Measurements from ENCODE around the gene COX4I1. TPM values are rescaled to one million over a fixed set of nuclear protein-coding genes. Genes with fewer than 3 reads are reported as not detected.
A peak's percentile ranks its signal among the peaks of the same experiment; 100 is the strongest.

The COX4I1 gene
- total RNA-seq, 1 donor, result 297 TPM

GRCh38 chr16:85762970-85763369 is 36.5 kb upstream of the COX4I1 start:
- Histone ChIP-seq H3K4me3 (ENCODE audit: insufficient read depth, low read length) (no peak overlapping the region), H4K20me1 (ENCODE audit: insufficient read depth, low read length) (no peaks in the 10 kb centered on the region), H3K79me2 (ENCODE audit: insufficient read depth, low read length) (no peaks in the 10 kb centered on the region), H2AFZ (ENCODE audit: low read length) (no peak overlapping the region), H3K9me3 (ENCODE audit: low read depth, low read length) (no peaks in the 10 kb centered on the region), H3K4me1 (ENCODE audit: insufficient read depth, low read length) (peaks cover 8% of the 10 kb centered on the region), H3K4me2 (ENCODE audit: insufficient read depth, low read length) (no peak overlapping the region), H3K36me3 (ENCODE audit: insufficient read depth, low read length) (no peaks in the 10 kb centered on the region), H3K27me3 (ENCODE audit: insufficient read depth, low read length) (peaks cover 16% of the 10 kb centered on the region), H3K27ac (ENCODE audit: low read depth, low read length) (no peak overlapping the region)
- TF ChIP-seq CTCF (IDR thresholded peaks at IDR 0.05; ENCODE audit: extremely low read depth, low read depth, low read length), result no peak
- DNase-seq (ENCODE audit: insufficient read length, low spot score, missing footprints), result peak; percentile 26

- peaks cover 11% of the 10 kb centered on the region for H3K4me1 ChIP-seq (ENCODE audit: insufficient read depth, low read length)
- no peaks in the 10 kb centered on the region for H3K36me3 ChIP-seq (ENCODE audit: insufficient read depth, low read length)
- H3K9me3 ChIP-seq (ENCODE audit: low read depth, low read length), result no peaks in the 10 kb centered on the region
- no peak overlapping the region for H2AFZ ChIP-seq (ENCODE audit: low read length)
- no peak for DNase-seq (ENCODE audit: insufficient read length, low spot score, missing footprints)
- no peak for TF ChIP-seq CTCF (IDR thresholded peaks at IDR 0.05; ENCODE audit: extremely low read depth, low read depth, low read length)
- no peaks in the 10 kb centered on the region for H4K20me1 ChIP-seq (ENCODE audit: insufficient read depth, low read length)
- H3K27ac ChIP-seq (ENCODE audit: low read depth, low read length), result no peak overlapping the region
- H3K4me2 ChIP-seq (ENCODE audit: insufficient read depth, low read length), result no peak overlapping the region
- peaks cover 16% of the 10 kb centered on the region for H3K27me3 ChIP-seq (ENCODE audit: insufficient read depth, low read length)
- no peaks in the 10 kb centered on the region for H3K79me2 ChIP-seq (ENCODE audit: insufficient read depth, low read length)
- H3K4me3 ChIP-seq (ENCODE audit: insufficient read depth, low read length), result no peak overlapping the region
Observed at GRCh38 chr16:85763616-85764015, 35.9 kb upstream of the COX4I1 start.

GRCh38 chr16:85765211-85765610 is 34.3 kb upstream of the COX4I1 start:
- Histone ChIP-seq H3K36me3 (ENCODE audit: insufficient read depth, low read length) (no peaks in the 10 kb centered on the region), H4K20me1 (ENCODE audit: insufficient read depth, low read length) (no peaks in the 10 kb centered on the region), H2AFZ (ENCODE audit: low read length) (no peak overlapping the region), H3K9me3 (ENCODE audit: low read depth, low read length) (no peaks in the 10 kb centered on the region), H3K4me1 (ENCODE audit: insufficient read depth, low read length) (peaks cover 11% of the 10 kb centered on the region), H3K27me3 (ENCODE audit: insufficient read depth, low read length) (peaks cover 8% of the 10 kb centered on the region), H3K27ac (ENCODE audit: low read depth, low read length) (no peak overlapping the region), H3K4me3 (ENCODE audit: insufficient read depth, low read length) (no peak overlapping the region), H3K4me2 (ENCODE audit: insufficient read depth, low read length) (no peak overlapping the region), H3K79me2 (ENCODE audit: insufficient read depth, low read length) (no peaks in the 10 kb centered on the region)
- TF ChIP-seq CTCF (IDR thresholded peaks at IDR 0.05; ENCODE audit: extremely low read depth, low read depth, low read length), result no peak
- DNase-seq (ENCODE audit: insufficient read length, low spot score, missing footprints), result peak; percentile 66

- Histone ChIP-seq H3K4me3 (ENCODE audit: insufficient read depth, low read length) (no peak overlapping the region), H3K9me3 (ENCODE audit: low read depth, low read length) (no peaks in the 10 kb centered on the region), H3K79me2 (ENCODE audit: insufficient read depth, low read length) (no peaks in the 10 kb centered on the region), H3K27ac (ENCODE audit: low read depth, low read length) (no peak overlapping the region), H2AFZ (ENCODE audit: low read length) (no peak overlapping the region), H3K27me3 (ENCODE audit: insufficient read depth, low read length) (peaks cover 5% of the 10 kb centered on the region), H3K4me1 (ENCODE audit: insufficient read depth, low read length) (peaks cover 11% of the 10 kb centered on the region), H4K20me1 (ENCODE audit: insufficient read depth, low read length) (no peaks in the 10 kb centered on the region), H3K36me3 (ENCODE audit: insufficient read depth, low read length) (no peaks in the 10 kb centered on the region), H3K4me2 (ENCODE audit: insufficient read depth, low read length) (no peak overlapping the region)
- no peak for DNase-seq (ENCODE audit: insufficient read length, low spot score, missing footprints)
- no peak for TF ChIP-seq CTCF (IDR thresholded peaks at IDR 0.05; ENCODE audit: extremely low read depth, low read depth, low read length)
Observed at GRCh38 chr16:85765767-85766166, 33.7 kb upstream of the COX4I1 start.
